ENCODE data around the gene RAD54L2.
"Not testable (repeated sequence)": the region's sequence is repeated elsewhere in the genome, so short reads cannot be mapped to it uniquely, and the experiment has no call there.

Gene RAD54L2

GRCh38 chr3:51538459-51539290, at the start of gene RAD54L2:
Gene RAD54L2 (plus strand): TSS chr3:51538719. CDS start chr3:51590421, 51,702 bp downstream.
- DNase-seq, result peak; percentile 80

- DNase-seq, result peak; percentile 91
Measured at GRCh38 chr3:51498876-51499738, 39.4 kb upstream of the RAD54L2 start.

GRCh38 chr3:51500632-51501131, 37.8 kb upstream of the RAD54L2 start:
- DNase-seq, result peak; percentile 30

- peak; percentile 58 for DNase-seq
Measured at GRCh38 chr3:51501833-51502561, 36.5 kb upstream of the RAD54L2 start.

GRCh38 chr3:51502562-51502910, 36.0 kb upstream of the RAD54L2 start:
- DNase-seq, result no peak

- DNase-seq, result no peak
Measured at GRCh38 chr3:51503007-51503406, 35.5 kb upstream of the RAD54L2 start.

GRCh38 chr3:51508255-51508654, 30.3 kb upstream of the RAD54L2 start:
- no peak for DNase-seq

GRCh38 chr3:51510996-51511395, 27.5 kb upstream of the RAD54L2 start:
- DNase-seq, result no peak

- no peak for DNase-seq
Measured at GRCh38 chr3:51514210-51514609, 24.3 kb upstream of the RAD54L2 start.

GRCh38 chr3:51519848-51520247, 18.7 kb upstream of the RAD54L2 start:
- no peak for DNase-seq

- DNase-seq, result not testable (repeated sequence)
Measured at GRCh38 chr3:51520906-51521730, 17.4 kb upstream of the RAD54L2 start.

GRCh38 chr3:51522273-51522962, 16.1 kb upstream of the RAD54L2 start:
- no peak for DNase-seq

- DNase-seq, result not testable (repeated sequence)
Measured at GRCh38 chr3:51524874-51525273, 13.6 kb upstream of the RAD54L2 start.

- no peak for DNase-seq
Measured at GRCh38 chr3:51530485-51530884, 8.0 kb upstream of the RAD54L2 start.

GRCh38 chr3:51535146-51536019, 3.1 kb upstream of the RAD54L2 start:
- no peak for DNase-seq

- not testable (repeated sequence) for DNase-seq
Measured at GRCh38 chr3:51537631-51538030, 888 bp upstream of the RAD54L2 start.

GRCh38 chr3:51538115-51538458, 432 bp upstream of the RAD54L2 start:
- DNase-seq, result peak; percentile 45

- peak; percentile 17 for DNase-seq
Measured at GRCh38 chr3:51539291-51539941, 897 bp downstream of the RAD54L2 start.

GRCh38 chr3:51542596-51542995, 4.1 kb downstream of the RAD54L2 start:
- DNase-seq, result not testable (repeated sequence)

All from DMS53 (cell line).